Panc1 (cell line): ENCODE data around the gene BABAM2. TPM values are rescaled to one million over a fixed set of nuclear protein-coding genes. Genes with fewer than 3 reads are reported as not detected.

Experiments
- ATAC-seq: fragments of 200-7000 bp; cut with Tn5 transposase; 2 replicates; pipeline ENCODE4 v1.9.1; 2020; ENCODE audit warnings: mild to moderate bottlenecking, moderate library complexity
- BruUV-seq: library from RNA; stranded (reverse); fragments of 400-500 nt; replicated peaks from 2 replicates; lab custom pipeline; 2021; lab: Mats Ljungman, UMichigan
- CTCF ChIA-PET: fragments of 300-600 bp; sonication (Branson Sonifier 250); formaldehyde crosslinking; loops from one replicate; lab custom pipeline; 2022; ENCODE audit warnings: antibody characterized with exemption; lab: Charles Lee
- POLR2A ChIA-PET: fragments of 300-600 bp; sonication (Branson Sonifier 250); formaldehyde crosslinking; loops from one replicate; lab custom pipeline; 2022; ENCODE audit warnings: antibody characterized with exemption; lab: Charles Lee
- DNase-seq: peaks from one replicate; pipeline ENCODE4 v3.0.0-alpha.2; 2010; ENCODE audit warnings: low read depth, low spot score
- H3K27ac ChIP-seq: 2 replicates; pipeline ENCODE4 v1.5.1; 2011; ENCODE audit warnings: mild to moderate bottlenecking, low read length, inconsistent platforms
- H3K27me3 ChIP-seq: fragments of 200-500 bp; sonication (Bioruptor generic); 2 replicates; pipeline ENCODE4 v1.6.0; 2014; ENCODE audit warnings: low read length, inconsistent platforms; ENCODE audit not compliant: control insufficient read depth, insufficient read depth
- H3K36me3 ChIP-seq: fragments of 200-500 bp; sonication (Bioruptor generic); 2 replicates; pipeline ENCODE4 v1.5.1; 2014; ENCODE audit warnings: inconsistent platforms, mild to moderate bottlenecking, low read length, moderate library complexity; ENCODE audit not compliant: control insufficient read depth, insufficient read depth
- H3K4me1 ChIP-seq: 2 replicates; pipeline ENCODE4 v1.5.1; 2011; ENCODE audit warnings: inconsistent platforms, mild to moderate bottlenecking, low read length, moderate library complexity; ENCODE audit not compliant: control insufficient read depth, insufficient read depth
- H3K4me3 ChIP-seq, 2 experiments: 2 replicates each; pipeline ENCODE4 v1.5.1; 2011 to 2012; ENCODE audit warnings: low read depth in 2 of 2, low read length in 2 of 2, mild to moderate bottlenecking in 2 of 2, inconsistent platforms in 1 of 2, moderate library complexity in 1 of 2
- H3K9me3 ChIP-seq: fragments of 200-500 bp; sonication (Bioruptor generic); 2 replicates; pipeline ENCODE4 v1.5.1; 2014; ENCODE audit warnings: low read depth, mild to moderate bottlenecking, inconsistent platforms, low read length, moderate library complexity; ENCODE audit not compliant: control insufficient read depth, insufficient read depth
- POLR2AphosphoS5 ChIP-seq: IDR thresholded peaks from 2 replicates; pipeline ENCODE4 v1.6.1; 2012; ENCODE audit warnings: mild to moderate bottlenecking, low read depth, low read length, moderate library complexity
- SIN3A ChIP-seq: IDR thresholded peaks from 2 replicates; pipeline ENCODE4 v1.6.1; 2012; ENCODE audit warnings: low read depth, mild to moderate bottlenecking, low read length, moderate library complexity, borderline replicate concordance; ENCODE audit not compliant: insufficient read depth
- TCF7L2 ChIP-seq: IDR thresholded peaks from 2 replicates; pipeline ENCODE4 v1.6.1; 2011; ENCODE audit warnings: mild to moderate bottlenecking, low read depth, low read length, inconsistent platforms
- in situ Hi-C: cut with HindIII; loops from 2 replicates; pipeline ENCODE4 v1.10.0; 2016; ENCODE audit warnings: low sequenced_read_pairs, low pct_unique_long_range_greater_than_20kb
- intact Hi-C: fragments of 100-400 bp; cut with micrococcal nuclease; formaldehyde crosslinking; loops from one replicate; pipeline ENCODE4 v1.10.0; 2022; ENCODE audit not compliant: unreplicated experiment
- total RNA-seq: library from RNA; stranded (reverse); gene quantifications from one replicate; pipeline ENCODE4 v1.2.1, GENCODE V29; 2021; ENCODE audit not compliant: unreplicated experiment
- TF ChIP-seq, protein P1 (sequence below), 2 experiments: IDR thresholded peaks; 2 replicates each; pipeline ENCODE4 v1.6.1; 2011 to 2012; ENCODE audit warnings: low read depth in 2 of 2, control low read depth in 1 of 2, low read length in 1 of 2, mild to moderate bottlenecking in 1 of 2, moderate library complexity in 1 of 2; ENCODE audit not compliant: insufficient read depth in 1 of 2
- TF ChIP-seq, protein P2 (sequence below): fragments of 450-650 bp; IDR thresholded peaks from 2 replicates; pipeline ENCODE4 v1.5.1; 2017; ENCODE audit warnings: mild to moderate bottlenecking

Gene BABAM2
- total RNA-seq, 1 experiment from 2014 or later, result 31.2 TPM

DNA sequence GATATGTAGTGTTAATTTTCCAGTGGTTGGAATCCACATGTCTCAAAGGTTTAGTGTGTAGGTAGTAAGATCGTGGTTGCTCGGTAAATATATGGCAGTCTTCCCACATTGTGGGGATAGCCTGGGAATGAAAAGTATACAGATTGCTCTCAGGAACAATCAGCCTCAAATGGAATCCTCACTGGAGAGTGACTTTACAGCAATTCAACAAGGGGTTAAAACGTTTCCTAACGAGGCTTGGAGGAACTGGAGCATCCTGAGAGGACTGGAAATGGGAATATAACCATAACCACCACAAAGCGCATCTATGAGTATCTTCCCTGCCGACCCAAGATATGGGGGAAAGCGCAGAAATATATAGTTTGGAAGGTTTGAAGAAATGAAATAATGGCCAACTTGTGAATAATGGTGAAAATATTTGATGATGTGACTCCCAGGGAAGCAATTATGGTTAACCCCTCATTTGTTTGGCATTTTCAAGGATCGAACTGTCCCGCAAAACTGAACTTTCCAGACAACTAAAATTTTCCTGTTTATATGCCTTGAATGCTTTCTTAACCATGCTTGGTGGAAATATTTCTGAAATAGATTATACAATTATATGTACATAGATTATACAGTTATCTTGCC, 401.4 kb downstream of the BABAM2 start:
- TF ChIP-seq SIN3A (no peak), TCF7L2 (no peak), POLR2AphosphoS5 (no peak)
- TF ChIP-seq, protein P1, sequence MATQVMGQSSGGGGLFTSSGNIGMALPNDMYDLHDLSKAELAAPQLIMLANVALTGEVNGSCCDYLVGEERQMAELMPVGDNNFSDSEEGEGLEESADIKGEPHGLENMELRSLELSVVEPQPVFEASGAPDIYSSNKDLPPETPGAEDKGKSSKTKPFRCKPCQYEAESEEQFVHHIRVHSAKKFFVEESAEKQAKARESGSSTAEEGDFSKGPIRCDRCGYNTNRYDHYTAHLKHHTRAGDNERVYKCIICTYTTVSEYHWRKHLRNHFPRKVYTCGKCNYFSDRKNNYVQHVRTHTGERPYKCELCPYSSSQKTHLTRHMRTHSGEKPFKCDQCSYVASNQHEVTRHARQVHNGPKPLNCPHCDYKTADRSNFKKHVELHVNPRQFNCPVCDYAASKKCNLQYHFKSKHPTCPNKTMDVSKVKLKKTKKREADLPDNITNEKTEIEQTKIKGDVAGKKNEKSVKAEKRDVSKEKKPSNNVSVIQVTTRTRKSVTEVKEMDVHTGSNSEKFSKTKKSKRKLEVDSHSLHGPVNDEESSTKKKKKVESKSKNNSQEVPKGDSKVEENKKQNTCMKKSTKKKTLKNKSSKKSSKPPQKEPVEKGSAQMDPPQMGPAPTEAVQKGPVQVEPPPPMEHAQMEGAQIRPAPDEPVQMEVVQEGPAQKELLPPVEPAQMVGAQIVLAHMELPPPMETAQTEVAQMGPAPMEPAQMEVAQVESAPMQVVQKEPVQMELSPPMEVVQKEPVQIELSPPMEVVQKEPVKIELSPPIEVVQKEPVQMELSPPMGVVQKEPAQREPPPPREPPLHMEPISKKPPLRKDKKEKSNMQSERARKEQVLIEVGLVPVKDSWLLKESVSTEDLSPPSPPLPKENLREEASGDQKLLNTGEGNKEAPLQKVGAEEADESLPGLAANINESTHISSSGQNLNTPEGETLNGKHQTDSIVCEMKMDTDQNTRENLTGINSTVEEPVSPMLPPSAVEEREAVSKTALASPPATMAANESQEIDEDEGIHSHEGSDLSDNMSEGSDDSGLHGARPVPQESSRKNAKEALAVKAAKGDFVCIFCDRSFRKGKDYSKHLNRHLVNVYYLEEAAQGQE (IDR thresholded peaks at IDR 0.05; ENCODE audit: insufficient read depth in 1 of 2, low read depth in 2 of 2, low read length in 1 of 2), result no peak
- TF ChIP-seq, protein P2, sequence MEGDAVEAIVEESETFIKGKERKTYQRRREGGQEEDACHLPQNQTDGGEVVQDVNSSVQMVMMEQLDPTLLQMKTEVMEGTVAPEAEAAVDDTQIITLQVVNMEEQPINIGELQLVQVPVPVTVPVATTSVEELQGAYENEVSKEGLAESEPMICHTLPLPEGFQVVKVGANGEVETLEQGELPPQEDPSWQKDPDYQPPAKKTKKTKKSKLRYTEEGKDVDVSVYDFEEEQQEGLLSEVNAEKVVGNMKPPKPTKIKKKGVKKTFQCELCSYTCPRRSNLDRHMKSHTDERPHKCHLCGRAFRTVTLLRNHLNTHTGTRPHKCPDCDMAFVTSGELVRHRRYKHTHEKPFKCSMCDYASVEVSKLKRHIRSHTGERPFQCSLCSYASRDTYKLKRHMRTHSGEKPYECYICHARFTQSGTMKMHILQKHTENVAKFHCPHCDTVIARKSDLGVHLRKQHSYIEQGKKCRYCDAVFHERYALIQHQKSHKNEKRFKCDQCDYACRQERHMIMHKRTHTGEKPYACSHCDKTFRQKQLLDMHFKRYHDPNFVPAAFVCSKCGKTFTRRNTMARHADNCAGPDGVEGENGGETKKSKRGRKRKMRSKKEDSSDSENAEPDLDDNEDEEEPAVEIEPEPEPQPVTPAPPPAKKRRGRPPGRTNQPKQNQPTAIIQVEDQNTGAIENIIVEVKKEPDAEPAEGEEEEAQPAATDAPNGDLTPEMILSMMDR, result no peak
- no peaks in the 10 kb centered on the region for H3K9me3 ChIP-seq
- H3K36me3 ChIP-seq, result no peaks in the 10 kb centered on the region
- in situ Hi-C loops, result no loop called here
- no peak for ATAC-seq
- no peak overlapping the region for H3K27ac ChIP-seq
- intact Hi-C loops, result no loop called here
- POLR2A ChIA-PET, result interaction anchor here (0.6 kb wide), 1 partner anchor 88 kb away, joined by 11 read pairs; no protein-coding TSS in a partner anchor
- H3K27me3 ChIP-seq, result no peaks in the 10 kb centered on the region
- no TSS peak for BruUV-seq
- CTCF ChIA-PET, result no interaction called here
- no peaks in the 10 kb centered on the region for H3K4me1 ChIP-seq
- no peak for DNase-seq
- H3K4me3 ChIP-seq, result no peak overlapping the region

DNA sequence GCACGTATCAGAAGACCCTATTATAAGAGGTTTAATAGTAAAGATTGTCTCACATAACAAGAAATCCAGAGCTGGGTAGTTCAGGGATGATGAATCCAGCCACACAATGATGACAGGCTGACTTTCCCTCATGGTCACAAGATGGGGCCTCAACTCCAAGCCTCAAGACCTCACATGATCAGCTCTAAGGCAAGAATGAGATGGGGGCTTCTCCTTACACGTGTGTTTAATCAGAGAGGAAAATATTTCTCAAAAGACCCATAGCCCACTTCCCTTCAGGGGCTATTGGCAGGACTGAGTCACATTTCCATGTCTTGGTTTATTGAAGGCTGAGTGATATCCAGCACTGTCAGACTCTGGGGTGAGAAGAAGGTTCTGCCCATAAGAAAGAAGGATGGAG, 402.0 kb downstream of the BABAM2 start:
- CTCF ChIA-PET, result interaction anchor here (0.7 kb wide), 1 partner anchor 339 kb away, joined by 3 read pairs; no protein-coding TSS in a partner anchor
- no TSS peak for BruUV-seq
- ATAC-seq, result no peak
- Histone ChIP-seq H3K27me3 (no peaks in the 10 kb centered on the region), H3K36me3 (no peaks in the 10 kb centered on the region), H3K27ac (no peak overlapping the region), H3K9me3 (no peaks in the 10 kb centered on the region), H3K4me3 (no peak overlapping the region), H3K4me1 (no peaks in the 10 kb centered on the region)
- POLR2A ChIA-PET, result interaction anchor here (0.6 kb wide), 1 partner anchor 88 kb away, joined by 11 read pairs; no protein-coding TSS in a partner anchor
- no peak for DNase-seq
- in situ Hi-C loops, result no loop called here
- intact Hi-C loops, result no loop called here
- TF ChIP-seq SIN3A (no peak), TCF7L2 (no peak)
- TF ChIP-seq, protein P2, result no peak
